ENCODE results near the gene RGS13. TPM values are rescaled to one million over a fixed set of nuclear protein-coding genes. Genes with fewer than 3 reads are reported as not detected.

The RGS13 gene, protein sequence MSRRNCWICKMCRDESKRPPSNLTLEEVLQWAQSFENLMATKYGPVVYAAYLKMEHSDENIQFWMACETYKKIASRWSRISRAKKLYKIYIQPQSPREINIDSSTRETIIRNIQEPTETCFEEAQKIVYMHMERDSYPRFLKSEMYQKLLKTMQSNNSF
- not detected in 2 replicates for total RNA-seq

DNA sequence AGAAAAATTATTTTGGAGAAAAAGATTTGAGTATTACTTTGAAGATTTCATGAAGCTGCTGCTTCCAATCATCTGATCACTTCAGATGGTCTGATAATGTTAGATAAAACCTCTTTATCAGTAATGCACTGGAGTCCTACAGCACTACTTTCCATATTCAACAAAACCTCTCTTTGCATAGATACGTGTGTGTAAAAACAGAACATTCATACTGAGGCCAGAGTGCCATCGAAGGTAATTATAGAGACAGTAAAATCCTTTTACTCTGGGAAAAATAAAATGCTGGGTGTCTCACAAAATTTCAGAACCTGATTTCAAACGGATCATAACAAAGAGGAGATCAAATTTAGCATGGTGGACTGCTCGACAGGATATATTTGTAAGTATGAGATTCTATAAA is at the start of gene RGS13:
RGS13 (plus strand) TSS at position 209 of the 400 bp plus-strand sequence. CDS start 8,188 bp downstream, outside the sequence.
- DNase-seq (ENCODE audit: low read depth) (no peak), FAIRE-seq (no peak)
- H3K27me3 ChIP-seq (ENCODE audit: control insufficient read depth, insufficient read depth, low read length): no peaks in the 10 kb centered on the region
- TF ChIP-seq, protein P1, sequence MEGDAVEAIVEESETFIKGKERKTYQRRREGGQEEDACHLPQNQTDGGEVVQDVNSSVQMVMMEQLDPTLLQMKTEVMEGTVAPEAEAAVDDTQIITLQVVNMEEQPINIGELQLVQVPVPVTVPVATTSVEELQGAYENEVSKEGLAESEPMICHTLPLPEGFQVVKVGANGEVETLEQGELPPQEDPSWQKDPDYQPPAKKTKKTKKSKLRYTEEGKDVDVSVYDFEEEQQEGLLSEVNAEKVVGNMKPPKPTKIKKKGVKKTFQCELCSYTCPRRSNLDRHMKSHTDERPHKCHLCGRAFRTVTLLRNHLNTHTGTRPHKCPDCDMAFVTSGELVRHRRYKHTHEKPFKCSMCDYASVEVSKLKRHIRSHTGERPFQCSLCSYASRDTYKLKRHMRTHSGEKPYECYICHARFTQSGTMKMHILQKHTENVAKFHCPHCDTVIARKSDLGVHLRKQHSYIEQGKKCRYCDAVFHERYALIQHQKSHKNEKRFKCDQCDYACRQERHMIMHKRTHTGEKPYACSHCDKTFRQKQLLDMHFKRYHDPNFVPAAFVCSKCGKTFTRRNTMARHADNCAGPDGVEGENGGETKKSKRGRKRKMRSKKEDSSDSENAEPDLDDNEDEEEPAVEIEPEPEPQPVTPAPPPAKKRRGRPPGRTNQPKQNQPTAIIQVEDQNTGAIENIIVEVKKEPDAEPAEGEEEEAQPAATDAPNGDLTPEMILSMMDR (IDR thresholded peaks at IDR 0.05; ENCODE audit: insufficient read depth, low read length, severe bottlenecking): no peak
- H3K36me3 ChIP-seq (ENCODE audit: control insufficient read depth, insufficient read depth, low read length): no peaks in the 10 kb centered on the region
- no peak within 1 kb of the TSS for H3K4me3 ChIP-seq (ENCODE audit: low read depth, low read length)

DNA sequence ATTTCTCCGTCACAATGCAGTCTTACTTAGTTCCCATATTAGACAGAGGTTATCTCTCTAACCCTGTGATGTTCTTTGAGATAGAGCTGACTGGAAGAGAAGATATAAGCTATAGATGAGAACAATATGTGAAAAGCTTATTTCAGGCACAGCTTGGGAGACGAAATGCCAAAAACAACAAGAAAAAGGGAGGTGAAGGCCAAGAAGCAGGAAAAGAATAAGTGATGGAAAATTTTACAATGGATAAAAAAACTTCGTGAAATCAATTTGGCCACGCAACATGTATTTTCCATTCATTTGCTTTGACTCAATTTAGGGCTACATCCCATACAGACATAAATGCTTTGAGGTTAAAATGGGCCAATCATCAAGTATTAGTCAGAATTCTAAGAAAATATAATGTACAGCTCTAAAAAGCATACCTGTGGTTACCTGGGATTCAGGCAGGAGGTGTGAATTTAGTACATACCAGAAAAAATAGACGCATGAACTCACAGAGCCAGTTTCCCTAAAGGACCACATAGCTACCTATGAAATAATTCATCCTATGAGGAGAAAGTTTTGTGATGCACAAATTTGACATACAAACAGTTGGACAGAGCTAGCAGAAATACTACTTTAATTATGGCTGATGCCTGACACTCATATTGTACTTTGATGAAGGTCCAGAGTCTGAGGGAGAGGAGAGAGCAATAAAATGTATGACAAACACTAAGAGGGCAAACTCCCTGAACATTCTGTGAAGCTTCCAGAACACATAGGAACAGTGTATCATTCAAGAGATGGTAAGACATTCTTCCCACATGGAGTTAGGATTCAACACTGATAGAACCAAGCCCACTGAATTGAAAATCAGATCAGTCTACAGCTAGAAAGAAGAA is 48.3 kb upstream of the RGS13 start:
- no peaks in the 10 kb centered on the region for H3K36me3 ChIP-seq (ENCODE audit: control insufficient read depth, insufficient read depth, low read length)
- H3K27me3 ChIP-seq (ENCODE audit: control insufficient read depth, insufficient read depth, low read length): no peaks in the 10 kb centered on the region
- FAIRE-seq (no peak), DNase-seq (ENCODE audit: low read depth) (no peak)
- TF ChIP-seq, protein P1 (IDR thresholded peaks at IDR 0.05; ENCODE audit: insufficient read depth, low read length, severe bottlenecking): no peak
- H3K4me3 ChIP-seq (ENCODE audit: low read depth, low read length): no peak overlapping the region

DNA sequence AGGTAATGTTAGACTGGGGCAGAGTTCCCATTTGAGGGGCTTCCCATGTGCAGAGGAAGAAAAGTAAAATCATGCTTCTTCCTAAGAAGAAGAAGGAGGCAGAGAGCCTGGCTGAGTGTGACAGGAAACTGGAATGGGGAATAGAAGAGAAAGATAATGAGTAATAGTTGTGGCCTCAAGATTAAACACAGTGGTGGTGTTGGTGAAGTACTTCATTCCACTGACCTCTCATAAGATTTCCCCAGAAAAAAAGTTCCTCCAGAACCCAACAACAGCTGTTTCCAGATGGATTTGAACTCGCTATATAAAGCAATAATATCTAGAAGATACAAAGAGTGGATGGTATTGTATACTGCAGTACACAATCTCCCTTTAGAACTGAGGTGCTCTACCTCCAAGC is 47.4 kb upstream of the RGS13 start:
- FAIRE-seq: no peak
- Histone ChIP-seq H3K36me3 (ENCODE audit: control insufficient read depth, insufficient read depth, low read length) (no peaks in the 10 kb centered on the region), H3K27me3 (ENCODE audit: control insufficient read depth, insufficient read depth, low read length) (no peaks in the 10 kb centered on the region), H3K4me3 (ENCODE audit: low read depth, low read length) (no peak overlapping the region)
- TF ChIP-seq, protein P1 (IDR thresholded peaks at IDR 0.05; ENCODE audit: insufficient read depth, low read length, severe bottlenecking): no peak
- DNase-seq (ENCODE audit: low read depth): no peak

DNA sequence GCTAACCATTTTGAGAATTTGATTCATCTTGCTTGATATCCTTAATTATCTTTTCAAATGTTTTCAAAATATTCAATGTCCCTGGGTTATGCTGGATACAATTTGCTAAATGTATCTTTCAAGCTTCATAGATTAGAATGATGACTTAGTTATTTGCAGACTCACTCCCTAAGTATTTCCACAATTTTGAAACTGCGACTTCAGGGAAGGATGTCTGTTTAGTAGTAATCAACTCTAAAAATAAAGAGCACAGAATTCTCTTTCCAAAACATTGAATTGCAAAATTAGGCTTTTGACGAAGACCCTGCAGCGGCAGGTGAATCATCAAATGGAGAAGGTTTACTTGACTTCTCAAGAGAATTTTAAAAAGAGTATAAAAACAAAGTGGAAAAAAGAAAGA is 46.1 kb upstream of the RGS13 start:
- Histone ChIP-seq H3K36me3 (ENCODE audit: control insufficient read depth, insufficient read depth, low read length) (no peaks in the 10 kb centered on the region), H3K4me3 (ENCODE audit: low read depth, low read length) (no peak overlapping the region), H3K27me3 (ENCODE audit: control insufficient read depth, insufficient read depth, low read length) (no peaks in the 10 kb centered on the region)
- DNase-seq (ENCODE audit: low read depth) (no peak), FAIRE-seq (no peak)
- TF ChIP-seq, protein P1 (IDR thresholded peaks at IDR 0.05; ENCODE audit: insufficient read depth, low read length, severe bottlenecking): no peak

DNA sequence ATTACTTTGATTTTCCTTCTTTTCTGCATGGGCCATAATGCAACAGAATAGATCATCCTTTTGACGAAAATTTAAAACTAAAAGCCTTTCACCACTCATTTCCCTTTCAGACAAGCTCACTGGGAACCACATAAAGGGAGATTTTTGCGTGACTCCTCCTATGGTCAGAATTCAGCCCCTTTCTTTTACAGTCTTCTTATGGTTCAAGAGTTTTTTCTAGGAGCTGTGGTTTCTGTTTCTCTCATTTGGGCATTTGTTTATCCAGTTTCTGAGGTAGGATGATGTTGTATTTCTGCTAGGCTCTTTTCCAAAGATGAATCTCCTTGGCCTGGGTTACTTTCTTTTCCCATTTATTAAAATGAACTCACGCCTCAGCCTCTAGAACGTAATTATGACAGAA is 43.4 kb upstream of the RGS13 start:
- TF ChIP-seq, protein P1 (IDR thresholded peaks at IDR 0.05; ENCODE audit: insufficient read depth, low read length, severe bottlenecking): no peak
- no peaks in the 10 kb centered on the region for H3K36me3 ChIP-seq (ENCODE audit: control insufficient read depth, insufficient read depth, low read length)
- H3K4me3 ChIP-seq (ENCODE audit: low read depth, low read length): no peak overlapping the region
- FAIRE-seq (no peak), DNase-seq (ENCODE audit: low read depth) (no peak)
- no peaks in the 10 kb centered on the region for H3K27me3 ChIP-seq (ENCODE audit: control insufficient read depth, insufficient read depth, low read length)
